K562 (cell line): ENCODE measurements around the gene QPCT. TPM values are rescaled to one million over a fixed set of nuclear protein-coding genes. Genes with fewer than 3 reads are reported as not detected.

Experiments used
- ATAC-seq: fragments of 200-7000 bp; cut with Tn5 transposase; 3 replicates; pipeline ENCODE4 v1.9.1; 2020; ENCODE audit warnings: moderate library complexity
- BruUV-seq: library from RNA; stranded (reverse); fragments of 400-500 nt; replicated peaks from 2 replicates; lab custom pipeline; 2021; lab: Mats Ljungman, UMichigan
- CTCF ChIA-PET: fragments of 300-600 bp; formaldehyde crosslinking; extraction: SDS; loops from one replicate; lab custom pipeline; 2021; ENCODE audit warnings: low intra/inter-chr PET ratio; lab: Yijun Ruan, JAX
- POLR2A ChIA-PET: fragments of 300-600, 350-650 bp; sonication (Branson Sonifier 250); formaldehyde crosslinking; extraction: SDS; loops from one replicate; lab custom pipeline; 2021; ENCODE audit warnings: antibody characterized with exemption, inconsistent platforms; lab: Yijun Ruan, JAX
- DNase-seq, 4 experiments: peaks; one replicate each; pipeline versions ENCODE4 v3.0.0 to v3.0.0-alpha.2; 2011 to 2018; ENCODE audit warnings: low spot score in 3 of 4, mixed read lengths in 3 of 4; ENCODE audit errors: extremely low read depth in 1 of 4
- FAIRE-seq: peaks from 2 replicates; lab custom pipeline; 2011; peaks lifted over from hg19 to GRCh38; lab: Jason Lieb, UNC
- H2AFZ ChIP-seq: 2 replicates; pipeline ENCODE4 v1.6.0; 2011; ENCODE audit warnings: low read depth, low read length, control low read depth, inconsistent platforms
- H3K27ac ChIP-seq: fragments of 200-600 bp; 3 replicates; pipeline ENCODE4 v1.8.0; 2011; ENCODE audit warnings: low read depth, mild to moderate bottlenecking, control low read depth, inconsistent platforms, low read length, moderate library complexity, mixed read lengths; ENCODE audit errors: extremely low read depth
- H3K27me3 ChIP-seq, 2 experiments: fragments of 300-600 bp in 1 of 2; 2 replicates in 1 of 2; 3 replicates in 1 of 2; pipeline versions ENCODE4 v1.6.0 to v1.8.0; 2011; ENCODE audit warnings: inconsistent platforms in 2 of 2, low read length in 2 of 2, mild to moderate bottlenecking in 1 of 2, mixed read lengths in 1 of 2, moderate library complexity in 1 of 2; ENCODE audit not compliant: control insufficient read depth in 2 of 2, insufficient read depth in 2 of 2
- H3K36me3 ChIP-seq: fragments of 300-600 bp; 3 replicates; pipeline ENCODE4 v1.8.0; 2011; ENCODE audit warnings: mild to moderate bottlenecking, low read length, inconsistent platforms; ENCODE audit not compliant: control insufficient read depth, insufficient read depth
- H3K4me1 ChIP-seq, 2 experiments: fragments of 200-600 bp in 1 of 2; replicated peaks in 1 of 2; 2 replicates in 1 of 2; 3 replicates in 1 of 2; pipeline versions ENCODE4 v1.5.1 to v1.8.0; 2011; ENCODE audit warnings: inconsistent platforms in 2 of 2, low read length in 2 of 2, mild to moderate bottlenecking in 1 of 2, mixed read lengths in 1 of 2, moderate library complexity in 1 of 2; ENCODE audit not compliant: control insufficient read depth in 2 of 2, insufficient read depth in 2 of 2
- H3K4me2 ChIP-seq: 2 replicates; pipeline ENCODE4 v1.6.1; 2011; ENCODE audit warnings: low read length, control low read depth, inconsistent platforms, mixed read lengths; ENCODE audit not compliant: insufficient read depth
- H3K4me3 ChIP-seq: fragments of 200-600 bp; sonication (generic), shearing (Covaris generic); 2 replicates; pipeline ENCODE4 v1.5.1; 2016; ENCODE audit warnings: control low read depth, inconsistent platforms
- H3K79me2 ChIP-seq: fragments of 200-600 bp; 3 replicates; pipeline ENCODE4 v1.8.0; 2011; ENCODE audit warnings: low read length, inconsistent platforms; ENCODE audit not compliant: control insufficient read depth, insufficient read depth
- H3K9ac ChIP-seq, 2 experiments: 2 replicates each; pipeline versions ENCODE4 v1.6.0 to v1.6.1; 2011; ENCODE audit warnings: low read depth in 2 of 2, low read length in 2 of 2, control low read depth in 1 of 2, inconsistent platforms in 1 of 2, mild to moderate bottlenecking in 1 of 2, mixed read lengths in 1 of 2; ENCODE audit not compliant: insufficient read depth in 1 of 2
- H3K9me1 ChIP-seq: one replicate; pipeline ENCODE4 v1.6.0; 2011; ENCODE audit warnings: inconsistent platforms, mild to moderate bottlenecking, low read length, moderate library complexity; ENCODE audit not compliant: control insufficient read depth, insufficient read depth
- H3K9me3 ChIP-seq: replicated peaks from 2 replicates; pipeline ENCODE4 v1.5.1; 2011; ENCODE audit warnings: low read depth, low read length, inconsistent platforms; ENCODE audit not compliant: control insufficient read depth, insufficient read depth
- H4K20me1 ChIP-seq: replicated peaks from 2 replicates; pipeline ENCODE4 v1.6.1; 2011; ENCODE audit warnings: low read length, inconsistent platforms, mixed read lengths; ENCODE audit not compliant: control insufficient read depth, insufficient read depth
- C11orf30 ChIP-seq: fragments of 450-650 bp; IDR thresholded peaks from 2 replicates; pipeline ENCODE4 v1.6.1; 2016; ENCODE audit warnings: low read depth, mild to moderate bottlenecking
- CBX8 ChIP-seq: fragments of 200-600 bp; sonication (generic); IDR thresholded peaks from 2 replicates; pipeline ENCODE4 v1.6.1; 2012; ENCODE audit warnings: borderline replicate concordance, mixed run types, low read depth, mild to moderate bottlenecking, moderate library complexity, mixed read lengths, low read length, control low read depth, inconsistent platforms; ENCODE audit not compliant: poor library complexity, severe bottlenecking; ENCODE audit errors: extremely low read depth
- GTF2A2 ChIP-seq: IDR thresholded peaks from 2 replicates; pipeline ENCODE4 v1.6.1; 2016; ENCODE audit warnings: mild to moderate bottlenecking, missing genetic modification characterization, missing compliant biosample characterization
- KLF1 ChIP-seq: fragments of 450-650 bp; IDR thresholded peaks from 2 replicates; pipeline ENCODE4 v1.6.1; 2016; ENCODE audit warnings: missing genetic modification characterization, missing compliant biosample characterization
- MAFG ChIP-seq: fragments of 450-650 bp; conservative IDR thresholded peaks from 2 replicates; pipeline ENCODE4 v1.6.1; 2016; ENCODE audit warnings: missing genetic modification characterization, missing compliant biosample characterization
- ZNF316 ChIP-seq: fragments of 450-650 bp; IDR thresholded peaks from 2 replicates; pipeline ENCODE4 v1.6.1; 2016
- WGBS: fragments of 100-300 bp; shearing (Covaris generic); methylation state at CpG from one replicate; pipeline ENCODE4 v1.1.6; 2016; ENCODE audit warnings: low coverage, mixed read lengths; ENCODE audit not compliant: insufficient coverage; ENCODE audit errors: missing lambda C conversion rate; 5-methylcytosine and 5-hydroxymethylcytosine counted together
- in situ Hi-C: fragments of 300-500 bp; cut with MboI; formaldehyde crosslinking; loops from 4 replicates; pipeline ENCODE4 v1.15.0; 2018; ENCODE audit warnings: inconsistent platforms, mixed read lengths
- intact Hi-C: fragments of 100-400 bp; cut with micrococcal nuclease; formaldehyde crosslinking; loops from 2 replicates; pipeline ENCODE4 v1.14.2; 2022
- polyA plus RNA-seq, 8 experiments: library from polyadenylated mRNA; depleted of rRNA in 4 of 8; stranded (reverse) in 5 of 8; unstranded in 3 of 8; fragments of >200 nt; fragmentation: Nextera tagmentation in 2 of 8; fragmentation: Illumina TruSeq in 1 of 8; extraction: Ambion mirVana in 2 of 8; extraction: Trizol in 1 of 8; gene quantifications; 2 replicates each; pipeline versions ENCODE4 v1.2.1 to v1.2.3, GENCODE V29; 2011 to 2014; ENCODE audit warnings: inconsistent platforms in 1 of 8, missing spikeins in 1 of 8
- total RNA-seq, 7 experiments: library from RNA; depleted of rRNA in 6 of 7; stranded (reverse); fragments of >200 nt in 6 of 7; fragmentation: Illumina TruSeq in 2 of 7; extraction: Trizol in 2 of 7; gene quantifications; 2 replicates each; pipeline versions ENCODE4 v1.2.1 to v1.2.3, GENCODE V29; 2011 to 2021; ENCODE audit warnings: low replicate concordance in 1 of 7

QPCT gene
- total and polyA plus RNA-seq, 9 of the 15 experiments (the other 6 are each of a cell fraction or from before 2014, with no cell fraction given) = 0.07 TPM; not detected in 8

DNA sequence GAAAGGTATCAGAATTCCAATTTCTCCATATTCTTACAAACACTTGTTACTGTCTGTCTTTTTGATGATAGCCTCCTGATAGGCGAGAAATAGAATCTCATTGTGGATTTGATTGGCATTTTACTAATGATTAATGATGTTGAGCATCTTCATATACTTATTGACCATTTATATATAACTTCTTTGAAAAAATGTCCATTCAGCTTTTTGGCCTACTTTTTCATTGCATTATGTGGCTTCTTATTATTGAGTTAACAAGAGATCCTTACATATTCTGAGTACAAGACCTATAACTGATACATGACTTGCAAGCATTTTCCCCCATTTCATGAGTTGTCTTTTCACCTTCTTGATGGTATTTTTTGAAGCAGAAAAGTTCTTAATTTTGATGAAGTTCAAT, 54.6 kb downstream of the QPCT start:
- POLR2A ChIA-PET = no interaction called here
- intact Hi-C loops = loop anchor here (5.0 kb wide), 3 partner anchors 232 to 873 kb away; no protein-coding TSS in a partner anchor
- ATAC-seq = no peak

DNA sequence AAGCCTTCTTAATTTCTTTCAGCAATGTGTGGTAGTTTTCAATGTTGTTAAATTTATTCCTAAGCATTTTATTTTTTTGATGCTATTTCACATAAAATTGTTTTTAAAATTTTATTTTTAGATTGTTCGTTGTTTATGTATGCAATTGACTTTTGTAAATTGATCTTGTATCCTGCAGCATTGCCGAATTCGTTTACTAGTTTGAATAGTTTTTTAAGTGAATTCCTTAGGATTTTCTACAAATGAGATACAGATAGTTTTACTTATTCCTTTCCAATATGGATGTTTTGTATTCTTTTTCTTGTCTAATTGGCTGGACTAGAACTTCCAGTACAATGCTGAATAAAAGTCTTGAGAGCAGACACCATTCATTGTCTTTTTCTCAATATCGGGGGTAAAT, 55.6 kb downstream of the QPCT start:
- Histone ChIP-seq H3K79me2 (no peaks in the 10 kb centered on the region), H4K20me1 (no peaks in the 10 kb centered on the region), H3K36me3 (no peaks in the 10 kb centered on the region), H3K4me3 (no peak overlapping the region), H3K27me3 (no peaks in the 10 kb centered on the region; a peak in 1 of 5 replicates), H3K9ac (no peak overlapping the region), H3K9me3 (no peaks in the 10 kb centered on the region), H3K9me1 (no peaks in the 10 kb centered on the region), H3K27ac (no peak overlapping the region), H3K4me1 (no peaks in the 10 kb centered on the region), H3K4me2 (no peak overlapping the region), H2AFZ (no peak overlapping the region)
- TF ChIP-seq KLF1 (tag) (no peak), CBX8 (peak; percentile 77)
- POLR2A ChIA-PET = no interaction called here
- 5% methylated on average over 4 of the region's 4 CpGs for WGBS
- FAIRE-seq (no peak), DNase-seq (no peak), ATAC-seq (no peak)
- no TSS peak for BruUV-seq
- CTCF ChIA-PET = no interaction called here
- in situ Hi-C loops (no loop called here), intact Hi-C loops (no loop called here)

More for the DNA sequence above, 54.6 kb downstream of the QPCT start:
- Histone ChIP-seq H3K4me1 (no peaks in the 10 kb centered on the region), H3K27me3 (no peaks in the 10 kb centered on the region; a peak in 2 of 5 replicates), H3K27ac (no peak overlapping the region), H3K9ac (no peak overlapping the region), H3K9me1 (no peaks in the 10 kb centered on the region), H3K79me2 (no peaks in the 10 kb centered on the region), H4K20me1 (no peaks in the 10 kb centered on the region), H3K4me2 (no peak overlapping the region), H3K9me3 (no peaks in the 10 kb centered on the region), H3K36me3 (no peaks in the 10 kb centered on the region), H2AFZ (no peak overlapping the region), H3K4me3 (no peak overlapping the region)
- DNase-seq = no peak
- BruUV-seq = no TSS peak
- in situ Hi-C loops = loop anchor here (5.0 to 10.0 kb wide), 2 partner anchors 433 to 876 kb away; no protein-coding TSS in a partner anchor
- no peak for FAIRE-seq
- CTCF ChIA-PET = no interaction called here
- peak; percentile 56 for TF ChIP-seq C11orf30
- TF ChIP-seq GTF2A2 (tag) = no peak
- peak; percentile 68 for TF ChIP-seq ZNF316
- TF ChIP-seq MAFG (tag) = peak; percentile 43; the same call in 1 of the 2 replicates
- 0% methylated on average over 1 of the region's 1 CpG for WGBS
